ENCODE data around the gene KDR. TPM values are rescaled to one million over a fixed set of nuclear protein-coding genes. Genes with fewer than 3 reads are reported as not detected.

KDR gene
- total RNA-seq, 1 experiment from 2014 or later: 0.09 TPM

DNA sequence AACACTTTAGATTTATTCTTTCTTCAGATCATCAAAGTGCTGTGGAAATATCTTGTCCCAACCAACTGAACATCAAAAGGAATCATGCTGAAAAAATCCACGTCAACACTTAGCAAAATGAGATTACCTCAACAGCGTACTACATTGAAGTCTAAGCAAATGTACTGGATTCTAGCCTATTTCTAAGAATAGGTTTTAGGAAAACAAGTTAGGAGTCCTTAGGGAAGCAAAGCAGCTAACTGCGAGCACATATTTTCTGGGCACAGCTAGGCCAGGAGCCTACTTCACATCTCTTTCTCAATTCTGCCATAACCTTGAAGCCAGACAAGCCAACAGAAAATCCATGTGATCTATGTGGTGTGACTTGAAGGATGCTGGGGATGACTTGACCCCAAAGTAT lies 22.2 kb downstream of the KDR start:
- Histone ChIP-seq H3F3A (ENCODE audit: insufficient read depth, low read depth) (no peaks in the 10 kb centered on the region), H3K27me3 (ENCODE audit: insufficient read depth, low read depth) (no peaks in the 10 kb centered on the region), H3K36me3 (ENCODE audit: low read depth) (no peaks in the 10 kb centered on the region), H3K79me2 (ENCODE audit: low read depth) (no peaks in the 10 kb centered on the region), H3K4me3 (no peak overlapping the region), H3K4me1 (replicated peaks; ENCODE audit: insufficient read depth) (no peaks in the 10 kb centered on the region), H2AFZ (no peak overlapping the region), H4K20me1 (ENCODE audit: insufficient read depth) (no peaks in the 10 kb centered on the region), H3K9me3 (ENCODE audit: insufficient read depth, low read depth) (no peaks in the 10 kb centered on the region), H3K4me2 (no peak overlapping the region), H3K9me2 (ENCODE audit: insufficient read depth) (no peaks in the 10 kb centered on the region), H3K27ac (no peak overlapping the region)
- POLR2A ChIA-PET (ENCODE audit: unreplicated experiment): no interaction called here
- BruUV-seq (replicated peaks): no TSS peak
- intact Hi-C loops (cut with micrococcal nuclease; ENCODE audit: unreplicated experiment): no loop called here
- TF ChIP-seq, protein P1, sequence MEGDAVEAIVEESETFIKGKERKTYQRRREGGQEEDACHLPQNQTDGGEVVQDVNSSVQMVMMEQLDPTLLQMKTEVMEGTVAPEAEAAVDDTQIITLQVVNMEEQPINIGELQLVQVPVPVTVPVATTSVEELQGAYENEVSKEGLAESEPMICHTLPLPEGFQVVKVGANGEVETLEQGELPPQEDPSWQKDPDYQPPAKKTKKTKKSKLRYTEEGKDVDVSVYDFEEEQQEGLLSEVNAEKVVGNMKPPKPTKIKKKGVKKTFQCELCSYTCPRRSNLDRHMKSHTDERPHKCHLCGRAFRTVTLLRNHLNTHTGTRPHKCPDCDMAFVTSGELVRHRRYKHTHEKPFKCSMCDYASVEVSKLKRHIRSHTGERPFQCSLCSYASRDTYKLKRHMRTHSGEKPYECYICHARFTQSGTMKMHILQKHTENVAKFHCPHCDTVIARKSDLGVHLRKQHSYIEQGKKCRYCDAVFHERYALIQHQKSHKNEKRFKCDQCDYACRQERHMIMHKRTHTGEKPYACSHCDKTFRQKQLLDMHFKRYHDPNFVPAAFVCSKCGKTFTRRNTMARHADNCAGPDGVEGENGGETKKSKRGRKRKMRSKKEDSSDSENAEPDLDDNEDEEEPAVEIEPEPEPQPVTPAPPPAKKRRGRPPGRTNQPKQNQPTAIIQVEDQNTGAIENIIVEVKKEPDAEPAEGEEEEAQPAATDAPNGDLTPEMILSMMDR (conservative IDR thresholded peaks at IDR 0.05): no peak
- TF ChIP-seq EZH2 (IDR thresholded peaks at IDR 0.05; ENCODE audit: low read depth): no peak
- CTCF ChIA-PET: no interaction called here
- no peak for DNase-seq

DNA sequence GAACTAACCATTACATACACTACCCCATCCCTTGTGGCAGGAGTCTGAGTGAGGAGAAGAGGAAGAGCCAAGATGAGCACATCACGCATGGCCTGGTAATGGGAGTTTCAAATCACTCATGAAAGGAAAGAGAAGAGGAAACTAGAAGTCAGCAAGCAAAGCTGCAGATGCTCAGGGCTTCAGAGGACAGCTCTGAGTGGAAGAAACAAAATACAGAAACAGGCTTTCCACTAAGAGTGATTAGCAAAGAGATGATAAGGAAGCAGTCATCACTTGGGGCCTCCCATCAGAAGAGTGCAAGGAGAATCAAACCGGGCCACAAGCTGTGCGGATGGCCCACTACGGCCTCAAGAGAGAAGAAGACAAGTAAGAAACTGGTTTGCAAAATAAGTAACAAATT lies 25.6 kb downstream of the KDR start:
- intact Hi-C loops (cut with micrococcal nuclease; ENCODE audit: unreplicated experiment): no loop called here
- no peaks in the 10 kb centered on the region for H3K9me2 ChIP-seq (ENCODE audit: insufficient read depth)
- H3K4me2 ChIP-seq: no peak overlapping the region
- no TSS peak for BruUV-seq (replicated peaks)
- H3K9me3 ChIP-seq (ENCODE audit: insufficient read depth, low read depth): no peaks in the 10 kb centered on the region
- H3K4me1 ChIP-seq (replicated peaks; ENCODE audit: insufficient read depth): no peaks in the 10 kb centered on the region
- no peaks in the 10 kb centered on the region for H3K79me2 ChIP-seq (ENCODE audit: low read depth)
- no peak overlapping the region for H3K27ac ChIP-seq
- H3K4me3 ChIP-seq: no peak overlapping the region
- no peaks in the 10 kb centered on the region for H3K27me3 ChIP-seq (ENCODE audit: insufficient read depth, low read depth)
- POLR2A ChIA-PET (ENCODE audit: unreplicated experiment): no interaction called here
- CTCF ChIA-PET: no interaction called here
- no peaks in the 10 kb centered on the region for H3K36me3 ChIP-seq (ENCODE audit: low read depth)
- no peak for DNase-seq
- H2AFZ ChIP-seq: no peak overlapping the region
- H4K20me1 ChIP-seq (ENCODE audit: insufficient read depth): no peaks in the 10 kb centered on the region
- no peak for TF ChIP-seq EZH2 (IDR thresholded peaks at IDR 0.05; ENCODE audit: low read depth)
- TF ChIP-seq, protein P1 (conservative IDR thresholded peaks at IDR 0.05): no peak
- no peaks in the 10 kb centered on the region for H3F3A ChIP-seq (ENCODE audit: insufficient read depth, low read depth)

DNA sequence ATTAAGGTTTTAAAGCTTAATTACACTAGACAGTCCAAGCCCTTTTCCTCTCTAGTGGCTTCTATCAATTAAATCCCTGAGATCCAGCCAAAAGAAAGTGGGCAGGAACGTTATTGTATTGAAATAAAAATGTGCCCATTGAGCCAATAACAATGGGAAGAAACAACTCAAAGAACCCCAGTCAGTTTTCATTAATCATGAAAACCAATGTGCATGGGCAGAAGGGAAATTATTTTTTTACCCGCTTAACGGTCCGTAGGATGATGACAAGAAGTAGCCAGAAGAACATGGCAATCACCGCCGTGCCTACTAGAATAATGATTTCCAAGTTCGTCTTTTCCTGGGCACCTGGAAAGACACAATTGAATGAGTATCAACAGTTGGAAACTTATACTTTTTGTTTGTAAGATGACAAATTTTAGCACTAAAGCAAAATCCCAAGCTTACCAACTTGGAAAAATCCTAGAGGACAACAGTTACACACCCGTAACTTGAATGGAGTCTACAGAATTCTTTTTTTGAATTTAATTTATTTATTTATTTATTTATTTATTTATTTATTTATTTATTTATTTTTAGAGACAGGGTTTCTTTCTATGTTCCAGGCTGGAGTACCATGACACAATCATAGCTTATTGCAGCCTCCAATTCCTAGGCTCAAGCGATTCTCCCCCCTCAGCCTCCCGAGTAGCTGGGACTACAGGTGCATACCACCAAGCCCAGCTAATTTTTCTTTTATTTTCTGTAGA lies 26.8 kb downstream of the KDR start:
- H3K9me2 ChIP-seq (ENCODE audit: insufficient read depth): no peaks in the 10 kb centered on the region
- CTCF ChIA-PET: no interaction called here

More for the DNA sequence above, 26.8 kb downstream of the KDR start:
- Histone ChIP-seq H3K27me3 (ENCODE audit: insufficient read depth, low read depth) (no peaks in the 10 kb centered on the region), H4K20me1 (ENCODE audit: insufficient read depth) (no peaks in the 10 kb centered on the region), H3K9me3 (ENCODE audit: insufficient read depth, low read depth) (no peaks in the 10 kb centered on the region), H3K4me3 (no peak overlapping the region), H3F3A (ENCODE audit: insufficient read depth, low read depth) (no peaks in the 10 kb centered on the region), H3K4me2 (no peak overlapping the region), H3K4me1 (replicated peaks; ENCODE audit: insufficient read depth) (no peaks in the 10 kb centered on the region), H3K36me3 (ENCODE audit: low read depth) (no peaks in the 10 kb centered on the region), H2AFZ (no peak overlapping the region), H3K79me2 (ENCODE audit: low read depth) (no peaks in the 10 kb centered on the region), H3K27ac (no peak overlapping the region)
- no peak for DNase-seq
- POLR2A ChIA-PET (ENCODE audit: unreplicated experiment): no interaction called here
- no peak for TF ChIP-seq EZH2 (IDR thresholded peaks at IDR 0.05; ENCODE audit: low read depth)
- TF ChIP-seq, protein P1 (conservative IDR thresholded peaks at IDR 0.05): no peak
- intact Hi-C loops (cut with micrococcal nuclease; ENCODE audit: unreplicated experiment): no loop called here
- BruUV-seq (replicated peaks): no TSS peak
